HepG2 (cell line): Measurements from ENCODE around the gene RBCK1. TPM values are rescaled to one million over a fixed set of nuclear protein-coding genes. Genes with fewer than 3 reads are reported as not detected.

Experiments used
- HMG20B ChIP-seq: conservative IDR thresholded peaks from 2 replicates; pipeline ENCODE4 v1.6.1; 2016; ENCODE audit warnings: missing genetic modification reagents, missing compliant biosample characterization
- HNF1A ChIP-seq, 2 experiments: sonication (generic) in 1 of 2; formaldehyde crosslinking in 1 of 2; IDR thresholded peaks; 2 replicates each; pipeline versions ENCODE4 v1.4.0 to v1.6.1; 2016 to 2020; ENCODE audit warnings: borderline replicate concordance in 1 of 2, low read depth in 1 of 2, mild to moderate bottlenecking in 1 of 2, missing genetic modification reagents in 1 of 2
- HNRNPK ChIP-seq: fragments of 200-400 bp; formaldehyde crosslinking; IDR thresholded peaks from 2 replicates; pipeline ENCODE4 v1.6.1; 2018; ENCODE audit warnings: low read length, low read depth, moderate library complexity, mild to moderate bottlenecking; ENCODE audit not compliant: poor library complexity, severe bottlenecking
- MAFK ChIP-seq, 2 experiments: IDR thresholded peaks in 1 of 2; conservative IDR thresholded peaks in 1 of 2; 2 replicates each; pipeline ENCODE4 v1.6.1; 2011; ENCODE audit warnings: improper control_type of control experiment in 2 of 2, low read length in 2 of 2
- NFAT5 ChIP-seq: sonication (generic); formaldehyde crosslinking; IDR thresholded peaks from 2 replicates; pipeline ENCODE4 v1.4.0; 2020; ENCODE audit warnings: missing genetic modification reagents
- NFRKB ChIP-seq: fragments of 450-650 bp; IDR thresholded peaks from 2 replicates; pipeline ENCODE4 v1.6.1; 2017
- PPARG ChIP-seq: conservative IDR thresholded peaks from 2 replicates; pipeline ENCODE4 v1.6.1; 2016; ENCODE audit warnings: missing biosample characterization, missing genetic modification reagents
- TFDP2 ChIP-seq: sonication (generic); formaldehyde crosslinking; IDR thresholded peaks from 2 replicates; pipeline ENCODE4 v1.4.0; 2020; ENCODE audit warnings: missing genetic modification reagents
- ZBTB3 ChIP-seq: sonication (generic); formaldehyde crosslinking; IDR thresholded peaks from 2 replicates; pipeline ENCODE4 v1.4.0; 2020; ENCODE audit warnings: low read depth, mild to moderate bottlenecking, moderate library complexity, missing genetic modification reagents, borderline replicate concordance
- ZBTB38 ChIP-seq: sonication (generic); formaldehyde crosslinking; IDR thresholded peaks from 2 replicates; pipeline ENCODE4 v1.5.1; 2020; ENCODE audit warnings: mild to moderate bottlenecking, missing genetic modification reagents
- ZNF143 ChIP-seq: sonication (generic); formaldehyde crosslinking; IDR thresholded peaks from 2 replicates; pipeline ENCODE4 v1.4.0; 2020; ENCODE audit warnings: missing genetic modification reagents
- ZNF224 ChIP-seq: sonication (generic); formaldehyde crosslinking; IDR thresholded peaks from 2 replicates; pipeline ENCODE4 v1.5.0; 2020; ENCODE audit warnings: mild to moderate bottlenecking, missing genetic modification reagents
- ZNF496 ChIP-seq: sonication (generic); formaldehyde crosslinking; IDR thresholded peaks from 2 replicates; pipeline ENCODE4 v1.8.1; 2023; ENCODE audit warnings: mild to moderate bottlenecking, moderate library complexity, missing genetic modification reagents; ENCODE audit not compliant: insufficient replicate concordance
- ZNF878 ChIP-seq: sonication (generic); formaldehyde crosslinking; IDR thresholded peaks from 2 replicates; pipeline ENCODE4 v1.8.1; 2023; ENCODE audit warnings: mild to moderate bottlenecking, missing genetic modification reagents, moderate library complexity
- polyA plus RNA-seq, 8 experiments: library from polyadenylated mRNA; depleted of rRNA in 3 of 8; stranded (reverse) in 7 of 8; unstranded in 1 of 8; fragments of >200 nt; fragmentation: Illumina TruSeq in 4 of 8; extraction: Trizol in 4 of 8; gene quantifications; 2 replicates each; pipeline versions ENCODE4 v1.2.1 to v1.2.3, GENCODE V29; 2011 to 2016; ENCODE audit warnings: low read depth in 4 of 8, missing spikeins in 1 of 8, mixed read lengths in 1 of 8; ENCODE audit not compliant: insufficient read depth in 1 of 8
- total RNA-seq, 5 experiments: library from RNA; depleted of rRNA; stranded (reverse); fragments of >200 nt; fragmentation: Illumina TruSeq; extraction: Trizol; gene quantifications; 2 replicates each; pipeline ENCODE4 v1.2.3, GENCODE V29; 2016; ENCODE audit warnings: low read depth in 1 of 5
- TF ChIP-seq, protein P1 (sequence below): sonication (generic); IDR thresholded peaks from 2 replicates; pipeline ENCODE4 v1.6.1; 2016; ENCODE audit warnings: low read depth, borderline replicate concordance

The RBCK1 gene
- total and polyA plus RNA-seq, 2 of the 13 experiments (the other 11 are each of a cell fraction or from before 2014, with no cell fraction given) = 149 to 215 TPM

DNA sequence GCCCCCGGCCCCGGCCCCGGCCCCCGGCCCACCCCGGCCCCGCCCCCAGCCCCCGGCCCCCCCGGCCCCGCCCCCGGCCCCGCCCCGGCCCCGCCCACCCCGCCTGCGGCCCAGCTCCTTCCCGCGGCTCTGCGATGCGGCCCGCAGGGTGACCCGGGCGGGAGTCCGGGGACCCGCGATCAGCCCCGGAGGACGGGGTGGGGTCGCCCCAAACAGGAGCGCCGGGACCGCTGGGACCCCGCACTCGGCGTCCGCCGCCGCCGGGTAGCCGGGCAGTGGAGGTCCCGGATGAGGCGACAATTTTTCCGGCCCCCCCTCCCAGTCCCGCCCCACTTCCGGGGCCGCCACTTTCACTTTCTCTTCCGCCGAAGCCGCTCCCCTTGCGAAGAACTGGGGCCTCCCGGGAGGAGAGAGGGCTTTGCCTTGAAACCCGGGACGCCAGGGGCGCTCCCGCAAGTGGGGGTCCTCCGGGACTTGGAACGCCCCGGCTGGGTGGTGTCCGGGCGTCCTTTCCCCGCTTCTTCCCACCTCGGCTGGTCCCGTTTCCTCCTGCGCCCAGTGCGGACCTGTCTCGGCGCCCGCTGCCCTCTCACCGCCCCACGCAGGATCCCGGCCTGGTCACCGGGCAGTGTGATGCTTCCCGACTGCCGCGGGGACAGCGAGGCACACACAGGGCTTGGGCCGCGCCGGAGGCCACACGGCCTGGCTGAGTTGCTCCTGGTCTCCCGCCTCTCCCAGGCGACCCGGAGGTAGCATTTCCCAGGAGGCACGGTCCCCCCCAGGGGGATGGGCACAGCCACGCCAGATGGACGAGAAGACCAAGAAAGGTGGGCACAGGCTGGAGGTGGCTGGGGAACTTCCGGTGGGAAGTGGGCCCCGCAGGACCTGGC is at the start of gene RBCK1 (continued):
- no peak; the same call in 1 of the 2 replicates for TF ChIP-seq ZBTB3
- TF ChIP-seq, protein P1, sequence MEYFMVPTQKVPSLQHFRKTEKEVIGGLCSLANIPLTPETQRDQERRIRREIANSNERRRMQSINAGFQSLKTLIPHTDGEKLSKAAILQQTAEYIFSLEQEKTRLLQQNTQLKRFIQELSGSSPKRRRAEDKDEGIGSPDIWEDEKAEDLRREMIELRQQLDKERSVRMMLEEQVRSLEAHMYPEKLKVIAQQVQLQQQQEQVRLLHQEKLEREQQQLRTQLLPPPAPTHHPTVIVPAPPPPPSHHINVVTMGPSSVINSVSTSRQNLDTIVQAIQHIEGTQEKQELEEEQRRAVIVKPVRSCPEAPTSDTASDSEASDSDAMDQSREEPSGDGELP = peak; percentile 40; the same call in 1 of the 2 replicates
- TF ChIP-seq HNRNPK = peak; percentile 86
- TF ChIP-seq NFAT5 (CRISPR knock-in tag) = peak; percentile 78
- peak; percentile 9; the same call in 1 of the 2 replicates for TF ChIP-seq PPARG (CRISPR knock-in tag)
- TF ChIP-seq TFDP2 (CRISPR knock-in tag) = no peak
- TF ChIP-seq MAFK (conservative IDR thresholded peaks at IDR 0.05 in 1 of 2, IDR thresholded peaks at IDR 0.05 in 1 of 2; ENCODE audit: low read length in 2 of 2) = no peak
- no peak; the same call in 1 of the 2 replicates for TF ChIP-seq ZNF224 (CRISPR knock-in tag)
- TF ChIP-seq ZNF496 = no peak
- TF ChIP-seq ZBTB38 (CRISPR knock-in tag) = peak; percentile 82
- no peak for TF ChIP-seq NFRKB
- no peak for TF ChIP-seq ZNF878 (CRISPR knock-in tag)
- TF ChIP-seq HMG20B (CRISPR knock-in tag) = 0 out of 2 replicates have a peak, but pooled peaks have one; percentile 12
- TF ChIP-seq HNF1A (IDR thresholded peaks at IDR 0.05; ENCODE audit: low read depth) = no peak
- TF ChIP-seq HNF1A (CRISPR knock-in tag; IDR thresholded peaks at IDR 0.05; ENCODE audit: borderline replicate concordance) = no peak
- TF ChIP-seq ZNF143 (CRISPR knock-in tag) = peak; percentile 63; the same call in 1 of the 2 replicates
